ENCODE results near the gene ARNT2. TPM values are rescaled to one million over a fixed set of nuclear protein-coding genes. Genes with fewer than 3 reads are reported as not detected.
A peak's percentile ranks its signal among the peaks of the same experiment; 100 is the strongest.

Gene ARNT2
- total and polyA plus RNA-seq, 4 donors, result 2.0 to 12.2 (median 5.5) TPM

DNA sequence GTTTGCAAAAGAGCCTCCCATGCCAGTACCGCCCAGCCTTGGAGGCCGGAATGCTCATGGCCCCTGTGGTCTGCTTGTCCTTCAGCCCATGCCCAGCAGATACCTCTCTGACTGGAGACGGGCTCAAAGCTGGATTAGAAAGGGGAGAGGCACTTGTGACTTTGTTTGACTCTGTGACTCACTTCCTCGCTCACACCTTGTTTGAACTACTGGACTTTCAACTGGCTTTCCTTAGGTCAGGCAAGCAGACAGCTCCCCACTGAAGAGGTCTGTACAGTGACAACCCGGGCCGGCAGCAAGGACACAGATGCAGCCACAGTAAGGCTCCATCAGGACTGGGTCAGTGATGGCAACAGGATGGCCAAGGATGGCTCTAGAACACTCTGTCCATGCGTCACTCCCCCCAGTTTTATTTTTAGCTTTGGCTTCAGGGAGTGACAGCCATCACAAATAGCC lies 192.4 kb downstream of the ARNT2 start:
- no peak overlapping the region for H3K9ac ChIP-seq (ENCODE audit: insufficient read depth in 1 of 2, low read length in 2 of 2)
- peaks cover 0 to 4% (median 0%) of the 10 kb centered on the region in 5 donors for H3K4me1 ChIP-seq (ENCODE audit: control insufficient read depth in 5 of 5, insufficient read depth in 5 of 5, low read length in 5 of 5)
- no peaks in the 10 kb centered on the region for H3K27me3 ChIP-seq (ENCODE audit: control insufficient read depth in 3 of 3, insufficient read depth in 3 of 3, low read length in 2 of 3)
- WGBS, 2 donors, result 86 to 97% methylated on average over 7 of the region's 7 CpGs
- peaks cover 0 to 2% (median 0%) of the 10 kb centered on the region in 4 donors for H3K9me3 ChIP-seq (ENCODE audit: control insufficient read depth in 4 of 4, insufficient read depth in 3 of 4, low read length in 3 of 4)
- TF ChIP-seq, protein P1, sequence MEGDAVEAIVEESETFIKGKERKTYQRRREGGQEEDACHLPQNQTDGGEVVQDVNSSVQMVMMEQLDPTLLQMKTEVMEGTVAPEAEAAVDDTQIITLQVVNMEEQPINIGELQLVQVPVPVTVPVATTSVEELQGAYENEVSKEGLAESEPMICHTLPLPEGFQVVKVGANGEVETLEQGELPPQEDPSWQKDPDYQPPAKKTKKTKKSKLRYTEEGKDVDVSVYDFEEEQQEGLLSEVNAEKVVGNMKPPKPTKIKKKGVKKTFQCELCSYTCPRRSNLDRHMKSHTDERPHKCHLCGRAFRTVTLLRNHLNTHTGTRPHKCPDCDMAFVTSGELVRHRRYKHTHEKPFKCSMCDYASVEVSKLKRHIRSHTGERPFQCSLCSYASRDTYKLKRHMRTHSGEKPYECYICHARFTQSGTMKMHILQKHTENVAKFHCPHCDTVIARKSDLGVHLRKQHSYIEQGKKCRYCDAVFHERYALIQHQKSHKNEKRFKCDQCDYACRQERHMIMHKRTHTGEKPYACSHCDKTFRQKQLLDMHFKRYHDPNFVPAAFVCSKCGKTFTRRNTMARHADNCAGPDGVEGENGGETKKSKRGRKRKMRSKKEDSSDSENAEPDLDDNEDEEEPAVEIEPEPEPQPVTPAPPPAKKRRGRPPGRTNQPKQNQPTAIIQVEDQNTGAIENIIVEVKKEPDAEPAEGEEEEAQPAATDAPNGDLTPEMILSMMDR (IDR thresholded peaks at IDR 0.05; ENCODE audit: control extremely low read depth, extremely low read depth), result no peak
- DNase-seq (no peak), ATAC-seq (ENCODE audit: insufficient read depth, low FRiP score) (no peak)
- H3K4me3 ChIP-seq, result no peak overlapping the region
- H3K36me3 ChIP-seq (ENCODE audit: control insufficient read depth in 4 of 4, insufficient read depth in 4 of 4, low read length in 4 of 4), result peaks cover 0 to 14% (median 6%) of the 10 kb centered on the region in 4 donors
- H3K27ac ChIP-seq (ENCODE audit: low read depth in 1 of 2, low read length in 1 of 2), result no peak overlapping the region

- DNase-seq (no peak), ATAC-seq (ENCODE audit: insufficient read depth, low FRiP score) (no peak)
- H3K27ac ChIP-seq (ENCODE audit: low read depth in 1 of 2, low read length in 1 of 2), result no peak overlapping the region
- H3K27me3 ChIP-seq (ENCODE audit: control insufficient read depth in 3 of 3, insufficient read depth in 3 of 3, low read length in 2 of 3), result no peaks in the 10 kb centered on the region
- TF ChIP-seq, protein P1 (IDR thresholded peaks at IDR 0.05; ENCODE audit: control extremely low read depth, extremely low read depth), result no peak
- 85 to 92% methylated on average over 10 of the region's 10 CpGs for WGBS, 2 donors
- no peak overlapping the region for H3K4me3 ChIP-seq
- H3K4me1 ChIP-seq (ENCODE audit: control insufficient read depth in 5 of 5, insufficient read depth in 5 of 5, low read length in 5 of 5), result peaks cover 0 to 4% (median 0%) of the 10 kb centered on the region in 5 donors
- H3K36me3 ChIP-seq (ENCODE audit: control insufficient read depth in 4 of 4, insufficient read depth in 4 of 4, low read length in 4 of 4), result peaks cover 0 to 10% (median 4%) of the 10 kb centered on the region in 4 donors
- H3K9me3 ChIP-seq (ENCODE audit: control insufficient read depth in 4 of 4, insufficient read depth in 3 of 4, low read length in 3 of 4), result peaks cover 0 to 2% (median 0%) of the 10 kb centered on the region in 4 donors
- H3K9ac ChIP-seq (ENCODE audit: insufficient read depth in 1 of 2, low read length in 2 of 2), result no peak overlapping the region
Measured at GRCh38 chr15:80597076-80597475, 192.9 kb downstream of the ARNT2 start.

GRCh38 chr15:80599359-80599758 lies 195.2 kb downstream of the ARNT2 start:
- H3K4me3 ChIP-seq, result no peak overlapping the region
- ATAC-seq (ENCODE audit: insufficient read depth, low FRiP score), result no peak
- peaks cover 0 to 9% (median 4%) of the 10 kb centered on the region in 5 donors for H3K4me1 ChIP-seq (ENCODE audit: control insufficient read depth in 5 of 5, insufficient read depth in 5 of 5, low read length in 5 of 5)
- H3K27me3 ChIP-seq (ENCODE audit: control insufficient read depth in 3 of 3, insufficient read depth in 3 of 3, low read length in 2 of 3), result no peaks in the 10 kb centered on the region
- no peak overlapping the region for H3K27ac ChIP-seq (ENCODE audit: low read depth in 1 of 2, low read length in 1 of 2)
- H3K9ac ChIP-seq (ENCODE audit: insufficient read depth in 1 of 2, low read length in 2 of 2), result no peak overlapping the region
- 39 to 68% methylated on average over 1 of the region's 1 CpG for WGBS, 2 donors
- TF ChIP-seq, protein P1 (IDR thresholded peaks at IDR 0.05; ENCODE audit: control extremely low read depth, extremely low read depth), result no peak
- no peak for DNase-seq
- H3K36me3 ChIP-seq (ENCODE audit: control insufficient read depth in 4 of 4, insufficient read depth in 4 of 4, low read length in 4 of 4), result peaks cover 0 to 6% (median 2%) of the 10 kb centered on the region in 4 donors
- H3K9me3 ChIP-seq (ENCODE audit: control insufficient read depth in 4 of 4, insufficient read depth in 3 of 4, low read length in 3 of 4), result peaks cover 0 to 2% (median 0%) of the 10 kb centered on the region in 4 donors

- WGBS, 2 donors, result 81 to 89% methylated on average over 3 of the region's 3 CpGs
- Histone ChIP-seq H3K9ac (ENCODE audit: insufficient read depth in 1 of 2, low read length in 2 of 2) (no peak overlapping the region), H3K4me1 (ENCODE audit: control insufficient read depth in 5 of 5, insufficient read depth in 5 of 5, low read length in 5 of 5) (peaks cover 0 to 20% (median 4%) of the 10 kb centered on the region in 5 donors), H3K27ac (ENCODE audit: low read depth in 1 of 2, low read length in 1 of 2) (no peak overlapping the region), H3K36me3 (ENCODE audit: control insufficient read depth in 4 of 4, insufficient read depth in 4 of 4, low read length in 4 of 4) (peaks cover 0 to 4% (median 0%) of the 10 kb centered on the region in 4 donors), H3K27me3 (ENCODE audit: control insufficient read depth in 3 of 3, insufficient read depth in 3 of 3, low read length in 2 of 3) (no peaks in the 10 kb centered on the region), H3K9me3 (ENCODE audit: control insufficient read depth in 4 of 4, insufficient read depth in 3 of 4, low read length in 3 of 4) (no peaks in the 10 kb centered on the region), H3K4me3 (no peak overlapping the region)
- TF ChIP-seq, protein P1 (IDR thresholded peaks at IDR 0.05; ENCODE audit: control extremely low read depth, extremely low read depth), result no peak
- DNase-seq (peak in 2 of 3 donors; percentile 64 to 71), ATAC-seq (ENCODE audit: insufficient read depth, low FRiP score) (no peak)
Measured at GRCh38 chr15:80600626-80601025, 196.4 kb downstream of the ARNT2 start.
